HL-60 (cell line): ENCODE measurements around the gene CELF5.
"Not testable (repeated sequence)": the region's sequence is repeated elsewhere in the genome, so short reads cannot be mapped to it uniquely, and the experiment has no call there.

ENCODE experiments used
- CTCF ChIP-seq: IDR thresholded peaks from one replicate; pipeline ENCODE4 v1.5.1; 2011; ENCODE audit warnings: low read length, control low read depth, inconsistent platforms; ENCODE audit not compliant: insufficient read depth
- GABPA ChIP-seq: IDR thresholded peaks from 2 replicates; pipeline ENCODE4 v1.6.1; 2012; ENCODE audit warnings: low read depth
- TF ChIP-seq, protein P1 (sequence below): IDR thresholded peaks from 2 replicates; pipeline ENCODE4 v1.6.1; 2012; ENCODE audit warnings: low read depth; ENCODE audit not compliant: insufficient replicate concordance

- TF ChIP-seq CTCF, GABPA: not testable (repeated sequence)
- TF ChIP-seq, protein P1, sequence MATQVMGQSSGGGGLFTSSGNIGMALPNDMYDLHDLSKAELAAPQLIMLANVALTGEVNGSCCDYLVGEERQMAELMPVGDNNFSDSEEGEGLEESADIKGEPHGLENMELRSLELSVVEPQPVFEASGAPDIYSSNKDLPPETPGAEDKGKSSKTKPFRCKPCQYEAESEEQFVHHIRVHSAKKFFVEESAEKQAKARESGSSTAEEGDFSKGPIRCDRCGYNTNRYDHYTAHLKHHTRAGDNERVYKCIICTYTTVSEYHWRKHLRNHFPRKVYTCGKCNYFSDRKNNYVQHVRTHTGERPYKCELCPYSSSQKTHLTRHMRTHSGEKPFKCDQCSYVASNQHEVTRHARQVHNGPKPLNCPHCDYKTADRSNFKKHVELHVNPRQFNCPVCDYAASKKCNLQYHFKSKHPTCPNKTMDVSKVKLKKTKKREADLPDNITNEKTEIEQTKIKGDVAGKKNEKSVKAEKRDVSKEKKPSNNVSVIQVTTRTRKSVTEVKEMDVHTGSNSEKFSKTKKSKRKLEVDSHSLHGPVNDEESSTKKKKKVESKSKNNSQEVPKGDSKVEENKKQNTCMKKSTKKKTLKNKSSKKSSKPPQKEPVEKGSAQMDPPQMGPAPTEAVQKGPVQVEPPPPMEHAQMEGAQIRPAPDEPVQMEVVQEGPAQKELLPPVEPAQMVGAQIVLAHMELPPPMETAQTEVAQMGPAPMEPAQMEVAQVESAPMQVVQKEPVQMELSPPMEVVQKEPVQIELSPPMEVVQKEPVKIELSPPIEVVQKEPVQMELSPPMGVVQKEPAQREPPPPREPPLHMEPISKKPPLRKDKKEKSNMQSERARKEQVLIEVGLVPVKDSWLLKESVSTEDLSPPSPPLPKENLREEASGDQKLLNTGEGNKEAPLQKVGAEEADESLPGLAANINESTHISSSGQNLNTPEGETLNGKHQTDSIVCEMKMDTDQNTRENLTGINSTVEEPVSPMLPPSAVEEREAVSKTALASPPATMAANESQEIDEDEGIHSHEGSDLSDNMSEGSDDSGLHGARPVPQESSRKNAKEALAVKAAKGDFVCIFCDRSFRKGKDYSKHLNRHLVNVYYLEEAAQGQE = not testable (repeated sequence)
Measured at GRCh38 chr19:3191806-3192104, 32.7 kb upstream of the CELF5 start.
